Myometrial cell (primary cell): ENCODE data around the gene EQTN. TPM values are rescaled to one million over a fixed set of nuclear protein-coding genes. Genes with fewer than 3 reads are reported as not detected.

Source experiments
- total RNA-seq: library from RNA; depleted of rRNA; stranded (reverse); fragments of >200 nt; gene quantifications from 2 replicates; pipeline ENCODE4 v1.2.3, GENCODE V29; 2015

The EQTN gene
- total RNA-seq = not detected in 2 replicates

GRCh38 chr9:27297050-27297449 lies at the start of gene EQTN:
TSS of gene EQTN (minus strand) at chr9:27297150. CDS start at chr9:27297055, 95 bp downstream.

Other genes with a start within 250 kb of the EQTN start
- 2.3 and 2.6 TPM in 2 replicates for gene TEK, start 187.9 kb downstream of the EQTN start, total RNA-seq
- gene IFNK, start 227.1 kb upstream of the EQTN start, total RNA-seq = not detected in 2 replicates
- 0.86 and 1.1 TPM in 2 replicates for gene MOB3B, start 232.7 kb upstream of the EQTN start, total RNA-seq